ENCODE results near the gene PLOD1.
"Not testable (repeated sequence)": the region's sequence is repeated elsewhere in the genome, so short reads cannot be mapped to it uniquely, and the experiment has no call there.

Gene PLOD1

GRCh38 chr1:11934302-11935056, at the start of gene PLOD1:
Gene PLOD1, plus strand, starts transcription at chr1:11934717. Its CDS starts 63 bp downstream, at chr1:11934780.
- peak; percentile 66 for DNase-seq

- no peak for DNase-seq
Measured at GRCh38 chr1:11885916-11886315, 48.6 kb upstream of the PLOD1 start.

GRCh38 chr1:11886986-11887665, 47.4 kb upstream of the PLOD1 start:
- DNase-seq = no peak

GRCh38 chr1:11887666-11888007, 46.9 kb upstream of the PLOD1 start:
- DNase-seq = no peak

- DNase-seq = no peak
Measured at GRCh38 chr1:11888206-11888876, 46.2 kb upstream of the PLOD1 start.

GRCh38 chr1:11888877-11889208, 45.7 kb upstream of the PLOD1 start:
- DNase-seq = no peak

- no peak for DNase-seq
Measured at GRCh38 chr1:11891433-11892186, 42.9 kb upstream of the PLOD1 start.

GRCh38 chr1:11893907-11894251, 40.6 kb upstream of the PLOD1 start:
- DNase-seq = peak; percentile 53

GRCh38 chr1:11894501-11894900, 40.0 kb upstream of the PLOD1 start:
- not testable (repeated sequence) for DNase-seq

- DNase-seq = no peak
Measured at GRCh38 chr1:11898086-11898785, 36.3 kb upstream of the PLOD1 start.

- no peak for DNase-seq
Measured at GRCh38 chr1:11898831-11899467, 35.6 kb upstream of the PLOD1 start.

- DNase-seq = not testable (repeated sequence)
Measured at GRCh38 chr1:11901446-11901845, 33.1 kb upstream of the PLOD1 start.

- no peak for DNase-seq
Measured at GRCh38 chr1:11903210-11903609, 31.3 kb upstream of the PLOD1 start.

- not testable (repeated sequence) for DNase-seq
Measured at GRCh38 chr1:11904156-11904555, 30.4 kb upstream of the PLOD1 start.

- DNase-seq = no peak
Measured at GRCh38 chr1:11904978-11905377, 29.5 kb upstream of the PLOD1 start.

GRCh38 chr1:11906870-11907269, 27.6 kb upstream of the PLOD1 start:
- no peak for DNase-seq

GRCh38 chr1:11907275-11908094, 27.0 kb upstream of the PLOD1 start:
- peak; percentile 86 for DNase-seq

- peak; percentile 86 for DNase-seq
Measured at GRCh38 chr1:11908095-11908675, 26.3 kb upstream of the PLOD1 start.

GRCh38 chr1:11910914-11911228, 23.6 kb upstream of the PLOD1 start:
- not testable (repeated sequence) for DNase-seq

- no peak for DNase-seq
Measured at GRCh38 chr1:11912000-11912399, 22.5 kb upstream of the PLOD1 start.
